Mesenchymal stem cell (in vitro differentiated cells and primary cell): ENCODE data around the gene HBS1L.

ENCODE experiments used
- DNase-seq: peaks from one replicate; pipeline ENCODE4 v3.0.0-alpha.2; 2013
- H2AFZ ChIP-seq: one replicate; pipeline ENCODE4 v1.6.1; 2013; ENCODE audit warnings: low read depth, mild to moderate bottlenecking, control low read depth, inconsistent platforms, low read length, moderate library complexity
- H2AK5ac ChIP-seq: 2 replicates; pipeline ENCODE4 v1.6.1; 2013; ENCODE audit warnings: low read length, moderate library complexity, mild to moderate bottlenecking, inconsistent platforms; ENCODE audit not compliant: severe bottlenecking
- H2BK120ac ChIP-seq: one replicate; pipeline ENCODE4 v1.6.1; 2013; ENCODE audit warnings: low read depth, mild to moderate bottlenecking, inconsistent platforms, low read length, moderate library complexity
- H2BK12ac ChIP-seq, 2 experiments: one replicate each; pipeline ENCODE4 v1.6.1; 2013; ENCODE audit warnings: inconsistent platforms in 2 of 2, low read length in 2 of 2, mild to moderate bottlenecking in 2 of 2, moderate library complexity in 2 of 2, control low read depth in 1 of 2
- H2BK15ac ChIP-seq: one replicate; pipeline ENCODE4 v1.6.1; 2013; ENCODE audit warnings: mild to moderate bottlenecking, low read depth, inconsistent platforms; ENCODE audit not compliant: poor library complexity, severe bottlenecking
- H2BK5ac ChIP-seq: 2 replicates; pipeline ENCODE4 v1.6.1; 2013; ENCODE audit warnings: low read depth, mild to moderate bottlenecking, low read length, control low read depth, inconsistent platforms; ENCODE audit not compliant: poor library complexity, severe bottlenecking
- H3K14ac ChIP-seq, 2 experiments: one replicate each; pipeline ENCODE4 v1.6.1; 2013; ENCODE audit warnings: inconsistent platforms in 2 of 2, low read length in 2 of 2, control low read depth in 1 of 2, mild to moderate bottlenecking in 1 of 2, moderate library complexity in 1 of 2
- H3K18ac ChIP-seq, 2 experiments: one replicate each; pipeline ENCODE4 v1.6.1; 2013; ENCODE audit warnings: inconsistent platforms in 2 of 2, low read length in 2 of 2, control low read depth in 1 of 2, low read depth in 1 of 2, mild to moderate bottlenecking in 1 of 2
- H3K23ac ChIP-seq, 2 experiments: one replicate each; pipeline ENCODE4 v1.6.1; 2013; ENCODE audit warnings: inconsistent platforms in 2 of 2, low read length in 2 of 2, mild to moderate bottlenecking in 2 of 2, moderate library complexity in 2 of 2, control low read depth in 1 of 2
- H3K27ac ChIP-seq: 2 replicates; pipeline ENCODE4 v1.5.1; 2013; ENCODE audit warnings: mild to moderate bottlenecking, moderate library complexity, low read length, control low read depth, inconsistent platforms; ENCODE audit not compliant: poor library complexity, severe bottlenecking
- H3K27me3 ChIP-seq, 2 experiments: 2 replicates each; pipeline versions ENCODE4 v1.6.1 to v1.7.0; 2013; ENCODE audit warnings: low read length in 2 of 2, mild to moderate bottlenecking in 2 of 2, moderate library complexity in 2 of 2, control low read depth in 1 of 2, inconsistent platforms in 1 of 2; ENCODE audit not compliant: control insufficient read depth in 1 of 2, insufficient read depth in 1 of 2
- H3K36me3 ChIP-seq, 2 experiments: 2 replicates each; pipeline versions ENCODE4 v1.6.1 to v1.7.0; 2013; ENCODE audit warnings: low read length in 2 of 2, control low read depth in 1 of 2, inconsistent platforms in 1 of 2, low read depth in 1 of 2, mild to moderate bottlenecking in 1 of 2; ENCODE audit not compliant: insufficient read depth in 2 of 2, control insufficient read depth in 1 of 2
- H3K4ac ChIP-seq, 2 experiments: one replicate each; pipeline ENCODE4 v1.6.1; 2013; ENCODE audit warnings: inconsistent platforms in 2 of 2, low read length in 2 of 2, mild to moderate bottlenecking in 2 of 2, moderate library complexity in 2 of 2, control low read depth in 1 of 2, low read depth in 1 of 2
- H3K4me1 ChIP-seq: 2 replicates; pipeline ENCODE4 v1.6.1; 2013; ENCODE audit warnings: low read depth, low read length, control low read depth; ENCODE audit not compliant: control insufficient read depth, insufficient read depth
- H3K4me2 ChIP-seq: 2 replicates; pipeline ENCODE4 v1.6.1; 2013; ENCODE audit warnings: low read length, mild to moderate bottlenecking, inconsistent platforms; ENCODE audit not compliant: poor library complexity, severe bottlenecking
- H3K4me3 ChIP-seq, 2 experiments: 2 replicates each; pipeline versions ENCODE4 v1.5.1 to v1.7.0; 2013; ENCODE audit warnings: low read length in 2 of 2, mild to moderate bottlenecking in 2 of 2, control low read depth in 1 of 2, low read depth in 1 of 2; ENCODE audit not compliant: insufficient read depth in 1 of 2
- H3K79me1 ChIP-seq: replicated peaks from 2 replicates; pipeline ENCODE4 v1.6.1; 2013; ENCODE audit warnings: mild to moderate bottlenecking, control low read depth, low read length, inconsistent platforms; ENCODE audit not compliant: poor library complexity, severe bottlenecking
- H3K9ac ChIP-seq: 2 replicates; pipeline ENCODE4 v1.7.0; 2013; ENCODE audit warnings: mild to moderate bottlenecking, low read length, moderate library complexity
- H3K9me3 ChIP-seq: 2 replicates; pipeline ENCODE4 v1.7.0; 2013; ENCODE audit warnings: mild to moderate bottlenecking, low read length; ENCODE audit not compliant: control insufficient read depth
- H4K8ac ChIP-seq: one replicate; pipeline ENCODE4 v1.6.1; 2013; ENCODE audit warnings: inconsistent platforms, mild to moderate bottlenecking, low read length, moderate library complexity
- H4K91ac ChIP-seq: one replicate; pipeline ENCODE4 v1.6.1; 2013; ENCODE audit warnings: mild to moderate bottlenecking, low read length, inconsistent platforms
- WGBS: methylation state at CpG from one replicate; pipeline ENCODE4 v1.1.7; 2013; ENCODE audit warnings: mixed read lengths; 5-methylcytosine and 5-hydroxymethylcytosine counted together

HBS1L gene

GRCh38 chr6:134948691-134949090 is 105.9 kb downstream of the HBS1L start:
- H3K23ac ChIP-seq, result no peak overlapping the region
- WGBS, result no CpG with 5 or more reads among the region's 1 CpG
- no peak overlapping the region for H2AK5ac ChIP-seq
- H4K8ac ChIP-seq, result no peak overlapping the region
- H3K27me3 ChIP-seq, result no peaks in the 10 kb centered on the region
- no peak overlapping the region for H2BK5ac ChIP-seq
- no peaks in the 10 kb centered on the region for H3K36me3 ChIP-seq
- H3K4me2 ChIP-seq, result no peak overlapping the region
- H3K4me3 ChIP-seq, result no peak overlapping the region
- H2BK15ac ChIP-seq, result no peak overlapping the region
- no peak overlapping the region for H3K4ac ChIP-seq
- no peak overlapping the region for H2AFZ ChIP-seq
- no peak overlapping the region for H3K9ac ChIP-seq
- DNase-seq, result no peak
- H3K14ac ChIP-seq, result no peak overlapping the region
- no peak overlapping the region for H2BK12ac ChIP-seq
- H3K79me1 ChIP-seq, result no peaks in the 10 kb centered on the region
- H2BK120ac ChIP-seq, result no peak overlapping the region
- H4K91ac ChIP-seq, result no peak overlapping the region
- no peak overlapping the region for H3K18ac ChIP-seq
- no peaks in the 10 kb centered on the region for H3K9me3 ChIP-seq
- H3K27ac ChIP-seq, result no peak overlapping the region
- H3K4me1 ChIP-seq, result peaks cover 2% of the 10 kb centered on the region

DNA sequence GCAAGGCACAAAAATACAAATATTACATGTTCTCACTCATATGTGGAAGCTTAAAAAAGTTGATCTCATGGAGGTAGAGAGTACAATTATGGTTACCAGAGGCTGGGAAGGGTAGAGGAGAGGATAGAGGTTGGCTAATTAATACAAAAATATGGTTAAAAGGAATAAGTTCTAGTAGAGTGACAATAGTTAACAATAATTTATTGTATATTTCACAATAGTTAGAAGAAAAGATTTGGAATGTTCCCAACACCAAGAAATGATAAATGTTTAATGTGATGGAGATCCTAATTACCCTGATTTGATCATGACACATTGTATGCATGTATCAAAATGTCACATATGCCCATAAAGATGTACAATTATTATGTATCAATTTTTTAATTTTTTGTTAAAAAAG is 106.5 kb downstream of the HBS1L start:
- Histone ChIP-seq H4K91ac (no peak overlapping the region), H2BK5ac (no peak overlapping the region), H2BK15ac (no peak overlapping the region), H2BK120ac (no peak overlapping the region), H3K23ac (no peak overlapping the region), H3K4me2 (no peak overlapping the region), H3K36me3 (no peaks in the 10 kb centered on the region), H3K9ac (no peak overlapping the region), H2AFZ (no peak overlapping the region), H3K14ac (no peak overlapping the region), H2AK5ac (no peak overlapping the region), H3K4me1 (peaks cover 2% of the 10 kb centered on the region), H3K27ac (no peak overlapping the region), H3K4me3 (no peak overlapping the region), H4K8ac (no peak overlapping the region), H3K79me1 (no peaks in the 10 kb centered on the region), H3K4ac (no peak overlapping the region), H2BK12ac (no peak overlapping the region), H3K18ac (no peak overlapping the region), H3K27me3 (no peaks in the 10 kb centered on the region), H3K9me3 (no peaks in the 10 kb centered on the region)
- no peak for DNase-seq

GRCh38 chr6:134945045-134945444 is 109.6 kb downstream of the HBS1L start:
- no peak overlapping the region for H2BK5ac ChIP-seq
- no peak overlapping the region for H3K14ac ChIP-seq

GRCh38 chr6:134943522-134944111 is 111.0 kb downstream of the HBS1L start:
- no peak overlapping the region for H2AK5ac ChIP-seq
- H4K91ac ChIP-seq, result no peak overlapping the region
- no peak overlapping the region for H3K27ac ChIP-seq
- no peak overlapping the region for H3K14ac ChIP-seq
- no peak overlapping the region for H2AFZ ChIP-seq
- DNase-seq, result no peak
- H3K36me3 ChIP-seq, result no peaks in the 10 kb centered on the region
- H3K9ac ChIP-seq, result no peak overlapping the region
- H3K4me1 ChIP-seq, result peaks cover 3% of the 10 kb centered on the region
- no peak overlapping the region for H3K4me3 ChIP-seq
- no peaks in the 10 kb centered on the region for H3K79me1 ChIP-seq
- H2BK12ac ChIP-seq, result no peak overlapping the region
- no peak overlapping the region for H2BK120ac ChIP-seq
- no peak overlapping the region for H2BK15ac ChIP-seq
- no peak overlapping the region for H3K4ac ChIP-seq
- peak overlapping the region in 1 of 2 experiments; percentile 1 for H3K23ac ChIP-seq
- WGBS, result 98% methylated on average over 9 of the region's 9 CpGs
- H3K4me2 ChIP-seq, result no peak overlapping the region
- no peak overlapping the region for H3K18ac ChIP-seq
- no peak overlapping the region for H4K8ac ChIP-seq
- H3K9me3 ChIP-seq, result no peaks in the 10 kb centered on the region
- H2BK5ac ChIP-seq, result no peak overlapping the region
- H3K27me3 ChIP-seq, result no peaks in the 10 kb centered on the region

More at GRCh38 chr6:134945045-134945444, 109.6 kb downstream of the HBS1L start:
- no peak overlapping the region for H2AK5ac ChIP-seq
- H4K8ac ChIP-seq, result no peak overlapping the region
- H3K4ac ChIP-seq, result no peak overlapping the region
- H3K23ac ChIP-seq, result no peak overlapping the region
- DNase-seq, result no peak
- no peak overlapping the region for H2AFZ ChIP-seq
- H2BK12ac ChIP-seq, result no peak overlapping the region
- H2BK15ac ChIP-seq, result no peak overlapping the region
- H2BK120ac ChIP-seq, result no peak overlapping the region
- H3K4me3 ChIP-seq, result no peak overlapping the region
- no peaks in the 10 kb centered on the region for H3K36me3 ChIP-seq
- H3K79me1 ChIP-seq, result no peaks in the 10 kb centered on the region
- H4K91ac ChIP-seq, result no peak overlapping the region
- H3K18ac ChIP-seq, result no peak overlapping the region
- no peaks in the 10 kb centered on the region for H3K9me3 ChIP-seq
- H3K4me1 ChIP-seq, result no peaks in the 10 kb centered on the region
- H3K27me3 ChIP-seq, result no peaks in the 10 kb centered on the region
- H3K27ac ChIP-seq, result no peak overlapping the region
- H3K4me2 ChIP-seq, result no peak overlapping the region
- H3K9ac ChIP-seq, result no peak overlapping the region
